Measurements from ENCODE around the gene DOLPP1. TPM values are rescaled to one million over a fixed set of nuclear protein-coding genes. Genes with fewer than 3 reads are reported as not detected.

DOLPP1 gene
- total RNA-seq, 1 experiment from 2014 or later, result 13.7 TPM

DNA sequence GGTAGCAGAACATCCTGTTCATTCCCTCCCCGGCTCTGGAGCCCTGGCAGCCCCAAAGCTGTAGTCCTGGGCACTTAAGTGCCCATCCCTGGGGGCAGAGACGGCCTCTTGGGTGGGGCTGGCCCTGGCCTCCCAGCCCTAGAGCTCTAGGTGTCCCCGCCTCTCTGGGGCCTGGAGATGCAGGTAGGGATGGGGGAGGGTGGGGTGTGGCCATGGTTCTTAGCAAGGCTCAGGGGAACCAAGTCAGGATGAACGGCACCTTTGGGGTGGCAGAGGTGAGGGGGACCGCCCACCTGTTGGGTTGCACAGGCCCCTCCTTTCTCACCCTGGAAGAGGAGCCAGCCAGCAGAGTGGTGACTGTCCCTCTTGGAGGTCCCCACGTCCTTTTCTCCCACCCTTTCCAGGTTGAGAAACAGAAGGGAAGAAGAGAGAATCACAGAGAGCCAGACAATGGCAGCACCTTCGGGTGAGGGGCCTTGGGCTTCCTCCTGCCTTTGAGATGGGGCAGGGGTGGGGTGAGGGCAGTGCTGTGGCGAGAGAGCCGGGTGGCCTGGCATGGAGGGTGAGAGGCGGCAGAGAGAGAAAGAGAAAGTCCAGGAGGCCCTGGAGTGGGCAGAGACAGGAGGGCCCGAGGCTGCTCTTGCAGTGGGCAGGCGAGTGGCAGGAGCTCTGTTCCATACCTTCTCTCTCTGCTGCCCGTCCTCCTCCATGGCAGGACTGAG lies 27.3 kb downstream of the DOLPP1 start:
- in situ Hi-C loops (cut with HindIII; ENCODE audit: low pct_unique_long_range_greater_than_20kb, low sequenced_read_pairs), result no loop called here

DNA sequence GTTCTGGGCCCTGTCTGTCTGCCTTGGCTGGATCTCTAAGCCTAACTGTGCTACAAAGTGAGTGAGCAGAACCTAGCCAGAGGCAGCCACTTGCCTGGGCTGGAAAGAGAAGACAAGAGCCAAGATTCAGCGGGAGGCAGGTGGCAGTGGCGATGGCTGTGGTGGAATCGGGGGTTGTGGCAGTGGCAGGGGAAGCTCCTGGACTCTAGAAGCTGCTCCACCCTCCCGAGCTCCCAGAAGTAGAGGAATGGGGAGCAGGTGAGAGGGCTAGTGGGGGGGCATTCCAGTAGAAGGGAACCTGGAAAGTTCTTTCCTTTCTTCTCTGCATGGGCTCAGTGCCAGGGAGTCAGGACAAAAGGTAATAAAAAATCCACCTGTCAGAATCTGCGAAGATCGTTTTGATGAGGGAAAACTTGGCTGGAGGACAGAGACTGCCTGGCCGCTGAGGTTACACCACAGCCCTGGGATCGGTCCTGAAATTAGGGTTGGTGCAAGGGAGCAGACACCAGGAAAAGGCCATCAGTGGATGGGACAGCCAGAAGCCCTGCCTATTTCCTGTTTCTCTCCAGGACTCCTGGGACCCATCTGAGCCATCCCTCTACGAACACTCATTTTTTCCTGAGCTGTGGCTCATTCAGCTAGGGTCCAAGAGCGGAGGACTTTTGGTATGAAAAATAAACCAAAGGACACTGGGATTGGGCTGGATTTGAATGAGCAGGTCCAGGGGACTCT lies 28.1 kb downstream of the DOLPP1 start:
- ChIA-PET CTCF (no interaction called here), POLR2A (no interaction called here)
- intact Hi-C loops (cut with micrococcal nuclease; ENCODE audit: unreplicated experiment), result no loop called here
- ATAC-seq, result no peak
- BruUV-seq (replicated peaks), result no TSS peak
- Histone ChIP-seq H3K27me3 (ENCODE audit: control insufficient read depth, insufficient read depth, low read length) (no peaks in the 10 kb centered on the region), H3K4me1 (ENCODE audit: control insufficient read depth, insufficient read depth, low read length) (peaks cover 10% of the 10 kb centered on the region), H3K9me3 (ENCODE audit: control insufficient read depth, insufficient read depth, low read depth, low read length) (no peaks in the 10 kb centered on the region), H3K27ac (ENCODE audit: low read length) (no peak overlapping the region; the same call in 1 of the 2 replicates), H3K4me3 (ENCODE audit: low read depth in 2 of 2, low read length in 2 of 2) (peak overlapping the region; percentile 72 to 75; a peak in 3 of 4 replicates), H3K36me3 (ENCODE audit: control insufficient read depth, insufficient read depth, low read length) (peaks cover 6% of the 10 kb centered on the region; the same call in 1 of the 2 replicates)
- in situ Hi-C loops (cut with HindIII; ENCODE audit: low pct_unique_long_range_greater_than_20kb, low sequenced_read_pairs), result no loop called here
- DNase-seq (ENCODE audit: low read depth, low spot score), result no peak
- TF ChIP-seq, protein P1, sequence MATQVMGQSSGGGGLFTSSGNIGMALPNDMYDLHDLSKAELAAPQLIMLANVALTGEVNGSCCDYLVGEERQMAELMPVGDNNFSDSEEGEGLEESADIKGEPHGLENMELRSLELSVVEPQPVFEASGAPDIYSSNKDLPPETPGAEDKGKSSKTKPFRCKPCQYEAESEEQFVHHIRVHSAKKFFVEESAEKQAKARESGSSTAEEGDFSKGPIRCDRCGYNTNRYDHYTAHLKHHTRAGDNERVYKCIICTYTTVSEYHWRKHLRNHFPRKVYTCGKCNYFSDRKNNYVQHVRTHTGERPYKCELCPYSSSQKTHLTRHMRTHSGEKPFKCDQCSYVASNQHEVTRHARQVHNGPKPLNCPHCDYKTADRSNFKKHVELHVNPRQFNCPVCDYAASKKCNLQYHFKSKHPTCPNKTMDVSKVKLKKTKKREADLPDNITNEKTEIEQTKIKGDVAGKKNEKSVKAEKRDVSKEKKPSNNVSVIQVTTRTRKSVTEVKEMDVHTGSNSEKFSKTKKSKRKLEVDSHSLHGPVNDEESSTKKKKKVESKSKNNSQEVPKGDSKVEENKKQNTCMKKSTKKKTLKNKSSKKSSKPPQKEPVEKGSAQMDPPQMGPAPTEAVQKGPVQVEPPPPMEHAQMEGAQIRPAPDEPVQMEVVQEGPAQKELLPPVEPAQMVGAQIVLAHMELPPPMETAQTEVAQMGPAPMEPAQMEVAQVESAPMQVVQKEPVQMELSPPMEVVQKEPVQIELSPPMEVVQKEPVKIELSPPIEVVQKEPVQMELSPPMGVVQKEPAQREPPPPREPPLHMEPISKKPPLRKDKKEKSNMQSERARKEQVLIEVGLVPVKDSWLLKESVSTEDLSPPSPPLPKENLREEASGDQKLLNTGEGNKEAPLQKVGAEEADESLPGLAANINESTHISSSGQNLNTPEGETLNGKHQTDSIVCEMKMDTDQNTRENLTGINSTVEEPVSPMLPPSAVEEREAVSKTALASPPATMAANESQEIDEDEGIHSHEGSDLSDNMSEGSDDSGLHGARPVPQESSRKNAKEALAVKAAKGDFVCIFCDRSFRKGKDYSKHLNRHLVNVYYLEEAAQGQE (IDR thresholded peaks at IDR 0.05; ENCODE audit: insufficient read depth in 1 of 2, low read depth in 2 of 2, low read length in 1 of 2), result no peak
- TF ChIP-seq SIN3A (IDR thresholded peaks at IDR 0.05; ENCODE audit: borderline replicate concordance, insufficient read depth, low read depth, low read length) (no peak), TCF7L2 (IDR thresholded peaks at IDR 0.05; ENCODE audit: low read depth, low read length) (no peak), POLR2AphosphoS5 (IDR thresholded peaks at IDR 0.05; ENCODE audit: low read depth, low read length) (no peak)
- TF ChIP-seq, protein P2, sequence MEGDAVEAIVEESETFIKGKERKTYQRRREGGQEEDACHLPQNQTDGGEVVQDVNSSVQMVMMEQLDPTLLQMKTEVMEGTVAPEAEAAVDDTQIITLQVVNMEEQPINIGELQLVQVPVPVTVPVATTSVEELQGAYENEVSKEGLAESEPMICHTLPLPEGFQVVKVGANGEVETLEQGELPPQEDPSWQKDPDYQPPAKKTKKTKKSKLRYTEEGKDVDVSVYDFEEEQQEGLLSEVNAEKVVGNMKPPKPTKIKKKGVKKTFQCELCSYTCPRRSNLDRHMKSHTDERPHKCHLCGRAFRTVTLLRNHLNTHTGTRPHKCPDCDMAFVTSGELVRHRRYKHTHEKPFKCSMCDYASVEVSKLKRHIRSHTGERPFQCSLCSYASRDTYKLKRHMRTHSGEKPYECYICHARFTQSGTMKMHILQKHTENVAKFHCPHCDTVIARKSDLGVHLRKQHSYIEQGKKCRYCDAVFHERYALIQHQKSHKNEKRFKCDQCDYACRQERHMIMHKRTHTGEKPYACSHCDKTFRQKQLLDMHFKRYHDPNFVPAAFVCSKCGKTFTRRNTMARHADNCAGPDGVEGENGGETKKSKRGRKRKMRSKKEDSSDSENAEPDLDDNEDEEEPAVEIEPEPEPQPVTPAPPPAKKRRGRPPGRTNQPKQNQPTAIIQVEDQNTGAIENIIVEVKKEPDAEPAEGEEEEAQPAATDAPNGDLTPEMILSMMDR (IDR thresholded peaks at IDR 0.05), result no peak

More for the DNA sequence above, 27.3 kb downstream of the DOLPP1 start:
- no peak for ATAC-seq
- intact Hi-C loops (cut with micrococcal nuclease; ENCODE audit: unreplicated experiment), result no loop called here
- no peak overlapping the region for H3K27ac ChIP-seq (ENCODE audit: low read length)
- H3K9me3 ChIP-seq (ENCODE audit: control insufficient read depth, insufficient read depth, low read depth, low read length), result no peaks in the 10 kb centered on the region
- TF ChIP-seq, protein P1 (IDR thresholded peaks at IDR 0.05; ENCODE audit: insufficient read depth in 1 of 2, low read depth in 2 of 2, low read length in 1 of 2), result no peak
- no peak for DNase-seq (ENCODE audit: low read depth, low spot score)
- no TSS peak for BruUV-seq (replicated peaks)
- H3K4me1 ChIP-seq (ENCODE audit: control insufficient read depth, insufficient read depth, low read length), result peaks cover 10% of the 10 kb centered on the region
- no peak overlapping the region for H3K4me3 ChIP-seq (ENCODE audit: low read depth in 2 of 2, low read length in 2 of 2)
- H3K36me3 ChIP-seq (ENCODE audit: control insufficient read depth, insufficient read depth, low read length), result peaks cover 6% of the 10 kb centered on the region; the same call in 1 of the 2 replicates
- ChIA-PET CTCF (no interaction called here), POLR2A (no interaction called here)
- H3K27me3 ChIP-seq (ENCODE audit: control insufficient read depth, insufficient read depth, low read length), result no peaks in the 10 kb centered on the region

All from Panc1 (cell line).